GM23338 (cell line): ENCODE data around the gene ZNF23.

ENCODE experiments used
- CTCF ChIP-seq, 2 experiments: fragments of 200-600 bp in 1 of 2; sonication (generic) in 1 of 2; conservative IDR thresholded peaks; 2 replicates each; pipeline versions ENCODE4 v1.5.1 to v1.6.1; 2016 to 2017; ENCODE audit warnings: antibody characterized with exemption in 2 of 2, low read depth in 2 of 2, mild to moderate bottlenecking in 2 of 2, moderate library complexity in 1 of 2
- EZH2 ChIP-seq: fragments of 200-600 bp; sonication (generic); IDR thresholded peaks from one replicate; pipeline ENCODE4 v1.8.0; 2017; ENCODE audit warnings: antibody characterized with exemption, mild to moderate bottlenecking, low read depth; ENCODE audit not compliant: unreplicated experiment

- TF ChIP-seq CTCF (conservative IDR thresholded peaks at IDR 0.05; ENCODE audit: low read depth in 2 of 2) (no peak), EZH2 (no peak)
Observed at GRCh38 chr16:71410146-71410545, 51.9 kb downstream of the ZNF23 start.
